ENCODE measurements around the gene PPP1R14D.

GRCh38 chr15:40808861-40809450, 19.6 kb downstream of the PPP1R14D start:
- TF ChIP-seq, protein P1, sequence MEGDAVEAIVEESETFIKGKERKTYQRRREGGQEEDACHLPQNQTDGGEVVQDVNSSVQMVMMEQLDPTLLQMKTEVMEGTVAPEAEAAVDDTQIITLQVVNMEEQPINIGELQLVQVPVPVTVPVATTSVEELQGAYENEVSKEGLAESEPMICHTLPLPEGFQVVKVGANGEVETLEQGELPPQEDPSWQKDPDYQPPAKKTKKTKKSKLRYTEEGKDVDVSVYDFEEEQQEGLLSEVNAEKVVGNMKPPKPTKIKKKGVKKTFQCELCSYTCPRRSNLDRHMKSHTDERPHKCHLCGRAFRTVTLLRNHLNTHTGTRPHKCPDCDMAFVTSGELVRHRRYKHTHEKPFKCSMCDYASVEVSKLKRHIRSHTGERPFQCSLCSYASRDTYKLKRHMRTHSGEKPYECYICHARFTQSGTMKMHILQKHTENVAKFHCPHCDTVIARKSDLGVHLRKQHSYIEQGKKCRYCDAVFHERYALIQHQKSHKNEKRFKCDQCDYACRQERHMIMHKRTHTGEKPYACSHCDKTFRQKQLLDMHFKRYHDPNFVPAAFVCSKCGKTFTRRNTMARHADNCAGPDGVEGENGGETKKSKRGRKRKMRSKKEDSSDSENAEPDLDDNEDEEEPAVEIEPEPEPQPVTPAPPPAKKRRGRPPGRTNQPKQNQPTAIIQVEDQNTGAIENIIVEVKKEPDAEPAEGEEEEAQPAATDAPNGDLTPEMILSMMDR (conservative IDR thresholded peaks at IDR 0.05; ENCODE audit: low read length) = no peak
- no peak for TF ChIP-seq EZH2phosphoT487 (IDR thresholded peaks at IDR 0.05; ENCODE audit: borderline replicate concordance, low read depth, low read length)

Data from OCI-LY7 (cell line).